HTERT RPE-1 (cell line): Measurements from ENCODE around the gene HSCB.
"Not testable (repeated sequence)": the region's sequence is repeated elsewhere in the genome, so short reads cannot be mapped to it uniquely, and the experiment has no call there.

ENCODE experiments used
- in situ Hi-C: fragments of 300-500 bp; cut with MboI; formaldehyde crosslinking; loops from 4 replicates; pipeline ENCODE4 v1.14.3; 2020; ENCODE audit warnings: low sequenced_read_pairs

The HSCB gene

DNA sequence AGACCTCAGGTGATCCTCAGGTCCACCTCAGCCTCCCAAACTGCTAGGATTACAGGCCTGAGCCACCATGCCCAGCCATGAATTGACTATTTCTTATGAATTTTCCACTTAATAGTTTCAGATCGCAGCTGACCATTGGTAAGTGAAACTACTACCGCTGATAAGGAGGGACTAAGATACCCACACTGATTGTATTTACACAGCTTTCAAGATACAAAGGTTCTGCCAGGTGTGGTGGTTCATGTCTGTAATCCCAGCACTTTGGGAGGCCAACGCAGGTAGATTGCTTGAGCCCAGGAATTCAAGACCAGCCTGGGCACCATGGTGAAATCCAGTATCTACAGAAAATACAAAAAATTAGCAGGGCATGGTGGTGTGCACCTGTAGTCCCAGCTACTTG, 4.1 kb upstream of the HSCB start:
- in situ Hi-C loops = no loop called here

- in situ Hi-C loops = not testable (repeated sequence)
These were observed 3.0 kb upstream of the HSCB start for GRCh38 chr22:28738876-28739275.

DNA sequence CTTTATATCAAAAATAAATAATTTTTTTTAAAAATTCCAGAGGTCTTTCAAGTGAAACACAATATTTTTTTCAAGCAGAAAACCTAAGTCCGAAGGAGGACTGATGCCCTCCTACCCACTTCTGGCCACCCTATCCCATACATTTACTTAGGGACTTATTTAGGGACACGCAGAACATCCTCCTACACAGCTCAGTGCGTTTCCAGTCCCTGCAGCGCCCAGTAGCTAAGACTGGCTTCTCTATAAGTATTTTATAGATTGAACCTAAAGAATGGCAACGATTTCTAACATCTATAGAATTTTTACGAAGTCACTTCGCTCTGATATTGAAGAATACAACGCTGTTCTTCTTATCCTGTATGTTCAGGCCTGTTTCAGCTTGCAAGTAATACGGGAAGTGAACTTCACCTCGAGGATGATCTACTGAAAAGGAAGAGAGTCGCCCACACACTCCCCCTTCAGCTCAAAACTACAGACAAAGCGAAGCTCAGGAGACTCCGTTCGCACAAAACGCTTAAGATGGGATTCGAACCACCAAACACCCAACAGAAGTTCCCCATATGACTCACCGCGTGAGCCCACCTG, 547 bp upstream of the HSCB start:
- in situ Hi-C loops = no loop called here

DNA sequence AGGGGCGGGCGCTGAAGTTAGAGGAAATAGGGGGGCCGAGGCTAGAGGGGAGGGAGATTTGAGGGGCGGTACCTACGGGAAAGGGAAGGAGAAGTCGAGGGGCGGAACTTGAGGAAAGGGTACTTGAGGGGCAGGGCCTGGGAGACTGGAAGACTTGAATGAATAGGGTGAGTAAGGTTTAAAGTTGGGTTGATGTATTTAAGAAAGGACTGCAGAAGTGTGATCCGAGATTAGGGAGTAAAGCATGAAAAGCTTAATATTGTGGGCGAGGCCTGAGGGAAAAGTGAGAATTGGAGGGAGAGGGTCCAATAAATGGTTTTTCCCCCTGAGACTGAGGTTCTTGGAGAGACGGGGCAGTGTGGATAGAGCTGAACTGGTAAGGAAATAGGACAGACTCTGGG, 723 bp downstream of the HSCB start:
- in situ Hi-C loops = no loop called here

DNA sequence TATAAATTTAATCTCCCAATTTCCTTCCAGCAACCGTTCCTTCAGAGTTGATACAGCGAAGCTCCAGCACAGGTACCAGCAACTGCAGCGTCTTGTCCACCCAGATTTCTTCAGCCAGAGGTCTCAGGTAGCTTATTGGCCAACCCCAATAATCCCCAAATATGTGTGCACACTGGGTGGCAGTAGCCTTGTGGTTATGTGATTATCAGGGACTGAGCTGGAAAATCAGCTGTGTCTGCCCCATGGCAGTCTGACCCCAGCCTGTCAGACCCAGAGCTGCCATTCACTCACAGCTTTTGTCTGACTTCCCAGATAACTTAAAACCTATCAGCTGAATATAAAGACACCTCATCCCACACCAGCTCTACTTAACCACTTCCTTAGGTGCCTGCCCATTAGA, 2.0 kb downstream of the HSCB start:
- in situ Hi-C loops = no loop called here

DNA sequence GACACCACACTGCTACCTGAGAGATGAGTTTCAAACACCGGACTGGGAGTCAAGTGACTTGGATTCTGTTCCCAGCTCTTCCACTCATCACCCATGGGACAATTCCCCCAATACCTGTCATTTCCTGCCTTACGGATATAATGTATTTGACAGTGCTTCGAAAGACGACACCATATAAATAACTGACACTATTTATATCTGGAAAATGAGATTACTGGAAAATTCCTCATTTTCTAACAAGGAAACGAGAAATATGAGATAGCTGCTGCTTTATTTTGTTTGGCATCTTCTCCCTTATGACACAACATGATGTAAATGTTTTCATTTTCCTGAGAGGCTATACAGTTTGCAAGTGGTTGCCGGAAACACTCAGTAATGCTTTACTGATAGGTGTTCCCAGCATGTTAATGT, 8.6 kb downstream of the HSCB start:
- in situ Hi-C loops = no loop called here

DNA sequence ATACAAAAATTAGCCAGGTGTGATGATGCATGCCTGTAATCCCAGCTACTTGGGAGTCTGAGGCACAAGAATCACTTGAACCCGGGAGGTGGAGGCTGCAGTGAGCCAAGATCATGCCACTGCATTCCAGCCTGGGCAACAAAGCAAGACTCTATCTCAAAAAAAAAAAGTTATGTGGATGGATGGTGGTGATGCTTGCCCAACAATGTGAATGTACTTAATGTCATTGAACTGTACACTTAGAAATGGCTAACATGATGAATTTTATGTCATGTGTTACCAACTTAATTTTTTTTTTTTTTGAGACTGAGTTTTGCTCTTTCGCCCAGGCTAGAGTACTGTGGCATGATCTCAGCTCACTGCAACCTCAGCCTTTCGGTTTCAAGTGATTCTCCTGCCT, 12.7 kb downstream of the HSCB start:
- in situ Hi-C loops = not testable (repeated sequence)

GRCh38 chr22:28759861-28760560, 18.2 kb downstream of the HSCB start:
- in situ Hi-C loops = no loop called here

GRCh38 chr22:28761449-28761755, 19.6 kb downstream of the HSCB start:
- in situ Hi-C loops = no loop called here

DNA sequence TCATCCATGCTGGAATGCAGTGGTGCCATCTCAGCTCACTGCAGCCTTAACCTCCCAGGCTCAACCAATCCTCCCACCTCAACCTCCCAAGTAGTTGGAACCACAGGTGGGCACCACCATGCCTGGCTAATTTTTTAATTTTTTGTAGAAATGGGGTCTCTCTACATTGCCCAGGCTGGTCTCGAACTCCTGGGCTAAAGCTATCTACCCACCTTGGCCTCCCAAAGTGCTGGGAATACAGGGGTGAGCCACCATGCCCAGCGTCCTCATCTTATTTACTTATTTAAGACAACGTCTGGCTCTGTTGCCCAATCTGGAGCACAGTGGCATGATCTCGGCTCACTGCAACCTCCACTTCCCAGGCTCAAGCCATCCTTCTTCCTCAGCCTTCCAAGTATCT, 20.2 kb downstream of the HSCB start:
- in situ Hi-C loops = not testable (repeated sequence)

DNA sequence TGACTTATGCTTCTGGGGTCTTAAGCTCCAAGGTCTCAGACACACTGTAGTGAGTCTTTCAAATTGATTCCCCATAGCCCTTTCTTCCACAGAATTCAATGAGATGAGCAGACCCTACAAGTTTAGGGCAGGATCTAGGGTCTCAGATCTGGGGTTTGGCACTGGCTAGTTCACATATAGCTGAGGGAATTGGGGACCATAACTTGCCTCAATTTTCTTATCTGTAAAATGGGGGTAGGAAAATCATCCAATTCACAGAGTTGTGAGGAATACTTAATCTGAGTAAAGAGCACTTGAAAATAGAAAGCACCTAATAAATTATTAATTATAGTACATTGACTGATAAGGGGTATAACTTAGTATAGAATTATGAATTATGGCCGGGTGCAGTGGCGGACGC, 24.8 kb downstream of the HSCB start:
- in situ Hi-C loops = no loop called here

GRCh38 chr22:28768701-28769393, 27.0 kb downstream of the HSCB start:
- in situ Hi-C loops = no loop called here

GRCh38 chr22:28769394-28770085, 27.7 kb downstream of the HSCB start:
- in situ Hi-C loops = no loop called here

DNA sequence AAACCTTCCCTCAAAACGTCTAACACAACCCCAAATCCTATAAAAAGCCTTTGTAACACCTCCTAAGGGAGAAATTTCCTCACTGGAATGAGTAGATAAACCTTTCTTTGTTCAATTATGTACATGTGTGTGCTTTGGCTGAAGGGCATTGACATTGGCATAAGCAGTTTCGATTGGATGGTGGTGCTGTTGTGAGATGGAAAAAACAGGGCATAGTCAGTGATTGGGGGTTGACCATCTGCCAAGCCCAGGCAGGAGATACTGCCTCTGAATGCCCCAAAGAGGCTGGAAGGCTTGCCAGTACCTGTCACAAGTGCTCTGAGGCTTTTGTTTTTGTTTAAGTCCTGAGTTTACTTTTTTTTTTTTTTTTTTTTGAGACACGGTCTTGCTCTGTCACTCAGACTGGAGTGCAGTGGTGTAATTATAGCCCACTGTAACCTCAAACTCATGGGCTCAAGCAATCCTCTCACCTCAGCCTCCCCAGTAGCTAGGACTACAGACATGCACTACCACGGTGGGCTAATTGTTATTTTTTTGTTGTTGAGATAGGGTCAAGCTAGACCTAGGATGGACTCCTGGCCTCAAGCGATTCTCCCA, 29.5 kb downstream of the HSCB start:
- in situ Hi-C loops = no loop called here

DNA sequence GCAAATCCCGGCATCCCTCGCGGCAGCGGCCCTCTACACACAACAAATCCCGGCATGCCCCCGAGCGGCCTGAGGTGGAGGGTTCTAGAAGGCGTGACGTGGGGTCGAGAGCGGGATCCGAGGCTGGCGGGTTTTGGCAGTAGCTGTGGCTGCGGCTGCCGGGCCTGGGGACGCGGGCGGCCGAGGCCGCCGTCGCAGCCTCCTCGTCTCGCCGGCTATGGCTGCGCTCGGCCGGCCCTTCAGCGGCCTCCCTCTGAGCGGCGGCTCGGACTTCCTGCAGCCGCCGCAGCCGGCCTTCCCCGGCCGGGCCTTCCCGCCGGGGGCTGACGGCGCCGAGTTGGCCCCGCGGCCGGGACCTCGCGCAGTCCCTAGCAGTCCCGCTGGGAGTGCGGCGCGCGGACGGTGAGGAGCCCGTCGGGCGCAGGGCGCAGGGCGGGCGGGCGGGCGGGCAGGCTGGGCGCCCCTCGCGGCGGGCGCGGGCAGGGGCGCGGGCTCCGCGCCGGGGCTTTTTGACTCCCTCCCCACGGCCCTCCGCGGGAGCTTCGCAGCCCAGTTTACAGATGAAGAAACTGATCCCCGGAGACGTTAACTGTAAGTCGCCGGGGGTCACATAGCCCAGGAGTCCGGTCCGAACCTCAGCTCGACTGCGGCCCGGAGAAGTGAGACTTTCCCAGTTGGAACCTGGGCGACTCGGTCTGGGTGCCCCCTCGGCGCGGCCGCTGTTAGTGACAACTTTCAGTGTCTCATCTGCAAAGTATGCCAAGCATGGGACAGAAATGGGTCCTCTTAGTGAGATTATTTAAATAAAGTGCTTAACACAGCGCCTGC, 31.0 kb downstream of the HSCB start, which contains the start of gene CCDC117:
Gene CCDC117 (plus strand): TSS at position 63 of the 828 bp plus-strand sequence. CDS start 155 bp downstream, at position 218.
- in situ Hi-C loops = no loop called here

DNA sequence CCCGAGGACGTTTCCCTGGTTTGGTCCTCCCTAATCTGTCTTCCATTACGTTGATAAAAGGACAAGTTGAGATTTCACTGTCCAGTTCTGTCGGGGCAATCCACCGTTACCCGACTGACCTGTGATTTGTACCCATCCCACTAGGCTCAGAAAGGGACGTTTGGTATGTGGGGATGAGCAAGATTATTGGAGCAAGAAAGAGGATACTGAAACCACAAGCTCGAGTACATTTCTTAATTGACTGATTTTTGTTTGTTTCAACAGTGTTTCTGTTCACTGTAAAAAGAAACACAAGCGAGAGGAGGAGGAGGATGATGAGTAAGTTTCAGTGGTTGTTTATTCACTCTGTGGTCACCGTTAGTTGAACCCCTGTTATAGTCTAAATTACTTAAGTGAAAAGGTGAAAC, 31.6 kb downstream of the HSCB start:
- in situ Hi-C loops = no loop called here

- in situ Hi-C loops = no loop called here
These were observed 32.5 kb downstream of the HSCB start for GRCh38 chr22:28774378-28774777.

GRCh38 chr22:28779833-28780232, 38.0 kb downstream of the HSCB start:
- in situ Hi-C loops = no loop called here

DNA sequence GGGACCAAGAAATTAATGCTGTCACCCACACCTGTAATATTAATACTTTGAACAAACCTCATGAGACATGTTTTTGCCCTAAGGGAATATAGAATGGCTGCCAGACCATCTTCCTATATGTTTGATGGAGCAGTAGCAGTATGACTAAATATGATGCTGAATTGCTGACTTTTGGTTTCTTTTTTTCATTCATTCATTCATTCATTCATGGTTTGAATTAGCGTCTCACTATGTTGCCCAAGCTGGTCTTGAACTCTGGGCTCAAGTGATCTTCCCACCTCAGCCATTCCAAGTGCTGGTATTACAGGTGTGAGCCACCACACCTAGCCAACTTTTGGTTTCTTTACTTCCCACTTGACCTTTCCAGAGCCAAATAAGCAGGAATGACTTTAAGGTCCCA, 38.5 kb downstream of the HSCB start:
- in situ Hi-C loops = no loop called here
